ENCODE results near the gene ME1. TPM values are rescaled to one million over a fixed set of nuclear protein-coding genes. Genes with fewer than 3 reads are reported as not detected.
"Not testable (repeated sequence)": the region's sequence is repeated elsewhere in the genome, so short reads cannot be mapped to it uniquely, and the experiment has no call there.

Gene ME1
- total RNA-seq, 2 donors from 2014 or later: 7.5 to 15.4 TPM

DNA sequence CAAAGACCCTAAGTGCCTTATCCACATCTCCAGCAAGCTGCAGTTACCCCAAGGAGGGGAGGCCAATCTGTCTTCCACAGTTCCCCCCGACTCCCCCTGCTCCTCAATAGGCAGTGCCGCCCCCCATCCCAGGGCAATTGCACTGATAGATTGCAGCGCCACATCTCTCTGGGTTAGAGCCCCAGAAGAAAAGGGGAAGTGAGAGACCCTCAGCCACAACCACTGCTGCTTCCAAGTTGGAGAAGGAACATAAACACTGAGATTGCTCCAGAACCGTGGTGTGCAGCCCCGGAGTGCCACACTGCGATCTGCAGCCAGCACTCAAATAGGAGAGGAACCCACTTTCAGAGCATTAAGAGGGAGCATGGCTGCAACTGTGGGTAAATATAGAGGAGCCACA lies 136.2 kb downstream of the ME1 start:
- Histone ChIP-seq H3K4me3 (ENCODE audit: low read length) (no peak overlapping the region), H3K9me3 (ENCODE audit: control insufficient read depth, low read length) (no peaks in the 10 kb centered on the region), H3K36me3 (ENCODE audit: control insufficient read depth, insufficient read depth, low read length) (no peaks in the 10 kb centered on the region), H3K9ac (ENCODE audit: extremely low read depth, low read length, poor library complexity, severe bottlenecking) (no peak overlapping the region), H3K27ac (ENCODE audit: low read depth, low read length) (no peak overlapping the region), H3K4me1 (ENCODE audit: control insufficient read depth, insufficient read depth, low read length) (no peaks in the 10 kb centered on the region), H3K27me3 (ENCODE audit: control insufficient read depth, insufficient read depth, low read length, poor library complexity, severe bottlenecking) (no peaks in the 10 kb centered on the region)
- Mint-ChIP-seq H3K27me3 (ENCODE audit: insufficient read depth) (no peaks in the 10 kb centered on the region), H3K4me1 (peaks cover 5% of the 10 kb centered on the region), H3K36me3 (ENCODE audit: low read depth) (peaks cover 13% of the 10 kb centered on the region), H3K9me3 (no peaks in the 10 kb centered on the region), H3K27ac (no peak overlapping the region), H3K4me3 (no peak overlapping the region)
- TF ChIP-seq, protein P1, sequence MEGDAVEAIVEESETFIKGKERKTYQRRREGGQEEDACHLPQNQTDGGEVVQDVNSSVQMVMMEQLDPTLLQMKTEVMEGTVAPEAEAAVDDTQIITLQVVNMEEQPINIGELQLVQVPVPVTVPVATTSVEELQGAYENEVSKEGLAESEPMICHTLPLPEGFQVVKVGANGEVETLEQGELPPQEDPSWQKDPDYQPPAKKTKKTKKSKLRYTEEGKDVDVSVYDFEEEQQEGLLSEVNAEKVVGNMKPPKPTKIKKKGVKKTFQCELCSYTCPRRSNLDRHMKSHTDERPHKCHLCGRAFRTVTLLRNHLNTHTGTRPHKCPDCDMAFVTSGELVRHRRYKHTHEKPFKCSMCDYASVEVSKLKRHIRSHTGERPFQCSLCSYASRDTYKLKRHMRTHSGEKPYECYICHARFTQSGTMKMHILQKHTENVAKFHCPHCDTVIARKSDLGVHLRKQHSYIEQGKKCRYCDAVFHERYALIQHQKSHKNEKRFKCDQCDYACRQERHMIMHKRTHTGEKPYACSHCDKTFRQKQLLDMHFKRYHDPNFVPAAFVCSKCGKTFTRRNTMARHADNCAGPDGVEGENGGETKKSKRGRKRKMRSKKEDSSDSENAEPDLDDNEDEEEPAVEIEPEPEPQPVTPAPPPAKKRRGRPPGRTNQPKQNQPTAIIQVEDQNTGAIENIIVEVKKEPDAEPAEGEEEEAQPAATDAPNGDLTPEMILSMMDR (conservative IDR thresholded peaks at IDR 0.05): no peak
- DNase-seq: no peak
- 95 to 100% methylated on average over 2 to 6 of the region's 6 CpGs for WGBS, 2 experiments (ENCODE audit: insufficient coverage in 1 of 2, insufficient read length in 1 of 2)

DNA sequence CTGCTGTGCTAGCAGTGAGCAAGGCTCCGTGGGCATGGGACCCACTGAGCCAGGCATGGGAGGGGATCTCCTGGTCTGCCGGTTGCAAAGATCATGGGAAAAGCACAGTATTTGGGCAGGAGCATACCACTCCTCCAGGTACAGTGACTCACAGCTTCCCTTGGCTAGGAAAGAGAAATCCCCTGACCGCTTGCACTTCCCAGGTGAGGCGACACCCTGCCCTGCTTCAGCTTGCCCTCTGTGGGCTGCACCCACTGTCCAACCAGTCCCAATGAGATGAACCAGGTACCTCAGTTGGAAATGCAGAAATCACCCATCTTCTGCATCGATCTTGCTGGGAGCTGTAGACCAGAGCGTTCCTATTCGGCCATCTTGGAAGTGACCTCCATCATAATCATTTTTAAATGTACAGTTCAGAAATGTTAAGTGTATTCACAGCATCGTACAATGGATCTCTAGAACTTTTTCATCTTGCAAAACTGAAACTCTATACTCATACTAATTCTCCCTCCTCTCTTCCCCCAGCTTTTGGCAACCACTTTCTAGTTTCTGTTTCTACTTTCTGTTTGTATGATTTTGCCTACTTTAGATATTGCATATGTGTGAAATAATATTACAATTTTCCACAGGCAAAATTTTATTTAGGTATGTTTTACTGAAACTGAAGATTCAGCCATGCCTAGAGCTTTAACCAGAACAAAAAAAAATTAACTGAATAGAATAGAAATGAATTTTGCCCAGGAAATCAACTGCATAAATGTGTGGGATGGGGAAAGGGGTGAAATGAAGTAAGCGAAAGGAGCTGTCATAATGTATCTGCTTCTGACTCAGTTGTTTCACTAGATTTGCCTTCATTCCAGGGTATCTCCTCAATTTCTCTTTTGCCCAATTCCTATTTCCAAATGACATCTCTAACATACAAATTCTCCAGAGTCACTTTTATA lies 137.7 kb downstream of the ME1 start:
- Histone ChIP-seq H3K4me1 (ENCODE audit: control insufficient read depth, insufficient read depth, low read length) (no peaks in the 10 kb centered on the region), H3K9ac (ENCODE audit: extremely low read depth, low read length, poor library complexity, severe bottlenecking) (no peak overlapping the region), H3K27me3 (ENCODE audit: control insufficient read depth, insufficient read depth, low read length, poor library complexity, severe bottlenecking) (no peaks in the 10 kb centered on the region), H3K36me3 (ENCODE audit: control insufficient read depth, insufficient read depth, low read length) (no peaks in the 10 kb centered on the region), H3K9me3 (ENCODE audit: control insufficient read depth, low read length) (no peaks in the 10 kb centered on the region), H3K27ac (ENCODE audit: low read depth, low read length) (no peak overlapping the region), H3K4me3 (ENCODE audit: low read length) (no peak overlapping the region)
- no peaks in the 10 kb centered on the region for H3K9me3 Mint-ChIP-seq
- TF ChIP-seq, protein P1 (conservative IDR thresholded peaks at IDR 0.05): no peak
- H3K27ac Mint-ChIP-seq: no peak overlapping the region
- 94 to 97% methylated on average over 6 to 9 of the region's 9 CpGs for WGBS, 2 experiments (ENCODE audit: insufficient coverage in 1 of 2, insufficient read length in 1 of 2)
- peaks cover 13% of the 10 kb centered on the region for H3K36me3 Mint-ChIP-seq (ENCODE audit: low read depth)
- no peaks in the 10 kb centered on the region for H3K27me3 Mint-ChIP-seq (ENCODE audit: insufficient read depth)
- H3K4me1 Mint-ChIP-seq: no peaks in the 10 kb centered on the region
- DNase-seq: no peak
- no peak overlapping the region for H3K4me3 Mint-ChIP-seq

DNA sequence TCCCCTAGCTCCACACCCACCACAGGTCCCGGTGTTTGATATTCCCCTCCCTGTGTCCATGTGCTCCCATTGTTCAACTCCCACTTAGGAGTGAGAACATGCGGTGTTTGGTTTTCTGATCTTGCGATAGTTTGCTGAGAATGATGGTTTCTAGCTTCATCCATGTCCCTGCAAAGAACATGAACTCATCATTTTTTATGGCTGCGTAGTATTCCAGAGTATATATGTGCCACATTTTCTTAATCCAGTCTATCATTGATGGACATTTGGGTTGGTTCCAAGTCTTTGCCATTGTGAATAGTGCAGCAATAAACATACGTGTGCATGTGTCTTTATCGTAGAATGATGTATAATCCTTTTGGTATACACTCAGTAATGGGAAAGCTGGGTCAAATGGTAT lies 143.6 kb downstream of the ME1 start:
- not testable (repeated sequence) for H3K4me3 Mint-ChIP-seq; DNase-seq; H3K4me1 ChIP-seq (ENCODE audit: control insufficient read depth, insufficient read depth, low read length); H3K27me3 Mint-ChIP-seq (ENCODE audit: insufficient read depth); H3K27me3 ChIP-seq (ENCODE audit: control insufficient read depth, insufficient read depth, low read length, poor library complexity, severe bottlenecking); H3K9ac ChIP-seq (ENCODE audit: extremely low read depth, low read length, poor library complexity, severe bottlenecking); H3K9me3 Mint-ChIP-seq; H3K9me3 ChIP-seq (ENCODE audit: control insufficient read depth, low read length); H3K36me3 ChIP-seq (ENCODE audit: control insufficient read depth, insufficient read depth, low read length); H3K27ac Mint-ChIP-seq; H3K27ac ChIP-seq (ENCODE audit: low read depth, low read length); H3K36me3 Mint-ChIP-seq (ENCODE audit: low read depth); H3K4me3 ChIP-seq (ENCODE audit: low read length); H3K4me1 Mint-ChIP-seq
- WGBS, 2 experiments (ENCODE audit: insufficient coverage in 1 of 2, insufficient read length in 1 of 2): 92 to 98% methylated on average over 5 to 6 of the region's 6 CpGs
